HCT116 (cell line): ENCODE data around the gene UBE2E2. TPM values are rescaled to one million over a fixed set of nuclear protein-coding genes. Genes with fewer than 3 reads are reported as not detected.

ENCODE experiments used
- ATAC-seq: fragments of 200-7000 bp; cut with Tn5 transposase; 2 replicates; pipeline ENCODE4 v1.9.1; 2020; ENCODE audit warnings: mild to moderate bottlenecking, moderate library complexity
- BruUV-seq: library from RNA; stranded (reverse); fragments of 400-500 nt; replicated peaks from 2 replicates; lab custom pipeline; 2021; lab: Mats Ljungman, UMichigan
- CTCF ChIA-PET: fragments of 300-600 bp; sonication (Branson Sonifier 250); formaldehyde crosslinking; loops from one replicate; lab custom pipeline; 2021; ENCODE audit warnings: antibody characterized with exemption; lab: Charles Lee
- POLR2A ChIA-PET: fragments of 300-600, 350-600 bp; sonication (Branson Sonifier 250); formaldehyde crosslinking; loops from one replicate; lab custom pipeline; 2021; ENCODE audit warnings: antibody characterized with exemption; lab: Charles Lee
- RAD21 ChIA-PET, 2 experiments: fragments of 300-600 bp; sonication (Branson Sonifier 250); formaldehyde crosslinking; loops; one replicate each; lab custom pipeline; 2023; ENCODE audit warnings: low total read pairs in 2 of 2; ENCODE audit not compliant: uncharacterized antibody in 2 of 2, unreplicated experiment in 2 of 2, low non-redundant PET in 1 of 2; lab: Charles Lee
- DNase-seq: peaks from one replicate; pipeline ENCODE4 v3.0.0-alpha.2; 2010; ENCODE audit warnings: low read depth, low spot score
- H2AFZ ChIP-seq: fragments of 200-600 bp; shearing (Covaris generic), sonication (generic); 2 replicates; pipeline ENCODE4 v1.6.1; 2017; ENCODE audit warnings: low read depth, mixed run types, mixed read lengths, antibody characterized with exemption, low read length; ENCODE audit not compliant: poor library complexity, severe bottlenecking
- H3K27ac ChIP-seq: 2 replicates; pipeline ENCODE4 v1.5.1; 2012; ENCODE audit warnings: low read depth, low read length
- H3K27me3 ChIP-seq: fragments of 200-600 bp; sonication (generic); 2 replicates; pipeline ENCODE4 v1.6.1; 2016; ENCODE audit warnings: mixed run types, low read length, mixed read lengths; ENCODE audit not compliant: insufficient read depth
- H3K36me3 ChIP-seq, 2 experiments: fragments of 200-500 bp in 1 of 2; fragments of 200-600 bp in 1 of 2; sonication (Bioruptor generic) in 1 of 2; sonication (generic) in 1 of 2; 2 replicates each; pipeline versions ENCODE4 v1.5.1 to v1.6.1; 2014 to 2016; ENCODE audit warnings: low read length in 2 of 2, inconsistent platforms in 1 of 2, mixed read lengths in 1 of 2, mixed run types in 1 of 2; ENCODE audit not compliant: insufficient read depth in 2 of 2, control insufficient read depth in 1 of 2
- H3K4me1 ChIP-seq, 2 experiments: fragments of 200-600 bp in 1 of 2; sonication (generic) in 1 of 2; 2 replicates each; pipeline versions ENCODE4 v1.5.1 to v1.6.1; 2012 to 2017; ENCODE audit warnings: low read length in 2 of 2, inconsistent platforms in 1 of 2, mild to moderate bottlenecking in 1 of 2, mixed read lengths in 1 of 2, mixed run types in 1 of 2, moderate library complexity in 1 of 2; ENCODE audit not compliant: insufficient read depth in 2 of 2, control insufficient read depth in 1 of 2
- H3K4me2 ChIP-seq: fragments of 200-600 bp; sonication (generic); 2 replicates; pipeline ENCODE4 v1.6.1; 2017; ENCODE audit warnings: mixed run types, low read length, mixed read lengths
- H3K4me3 ChIP-seq, 2 experiments: fragments of 200-600 bp in 1 of 2; sonication (generic) in 1 of 2; replicated peaks in 1 of 2; 2 replicates each; pipeline ENCODE4 v1.5.1; 2011 to 2016; ENCODE audit warnings: low read length in 2 of 2, control low read depth in 1 of 2, low read depth in 1 of 2, mild to moderate bottlenecking in 1 of 2, mixed read lengths in 1 of 2, mixed run types in 1 of 2
- H3K79me2 ChIP-seq: fragments of 200-600 bp; sonication (generic); 2 replicates; pipeline ENCODE4 v1.6.1; 2017; ENCODE audit warnings: mild to moderate bottlenecking, mixed run types, low read length, moderate library complexity, mixed read lengths; ENCODE audit not compliant: insufficient read depth
- H3K9ac ChIP-seq: fragments of 200-600 bp; sonication (generic); 2 replicates; pipeline ENCODE4 v1.6.1; 2016; ENCODE audit warnings: low read length, mixed read lengths
- H3K9me2 ChIP-seq: fragments of 200-600 bp; sonication (generic), shearing (Covaris generic); 2 replicates; pipeline ENCODE4 v1.6.1; 2017; ENCODE audit warnings: mixed run types, mild to moderate bottlenecking, moderate library complexity; ENCODE audit not compliant: insufficient read depth
- H3K9me3 ChIP-seq, 2 experiments: fragments of 200-500 bp in 1 of 2; fragments of 200-600 bp in 1 of 2; sonication (Bioruptor generic) in 1 of 2; sonication (generic) in 1 of 2; 2 replicates each; pipeline ENCODE4 v1.6.1; 2014 to 2017; ENCODE audit warnings: low read length in 2 of 2, mixed read lengths in 2 of 2, inconsistent platforms in 1 of 2, low read depth in 1 of 2, mild to moderate bottlenecking in 1 of 2, mixed run types in 1 of 2, moderate library complexity in 1 of 2; ENCODE audit not compliant: control insufficient read depth in 1 of 2, insufficient read depth in 1 of 2
- H4K20me1 ChIP-seq: fragments of 200-600 bp; sonication (generic), shearing (Covaris generic); 2 replicates; pipeline ENCODE4 v1.6.1; 2017; ENCODE audit warnings: mixed run types, mild to moderate bottlenecking, moderate library complexity; ENCODE audit not compliant: insufficient read depth
- CBX3 ChIP-seq: IDR thresholded peaks from 2 replicates; pipeline ENCODE4 v1.6.1; 2012; ENCODE audit warnings: low read depth
- CEBPB ChIP-seq: IDR thresholded peaks from 2 replicates; pipeline ENCODE4 v1.6.1; 2012; ENCODE audit warnings: low read depth
- EGR1 ChIP-seq: IDR thresholded peaks from 2 replicates; pipeline ENCODE4 v1.6.1; 2012; ENCODE audit warnings: low read depth
- ELF1 ChIP-seq: IDR thresholded peaks from 2 replicates; pipeline ENCODE4 v1.6.1; 2012; ENCODE audit warnings: low read depth, borderline replicate concordance
- EZH2 ChIP-seq: fragments of 200-600 bp; sonication (generic); IDR thresholded peaks from 2 replicates; pipeline ENCODE4 v1.6.1; 2017; ENCODE audit warnings: antibody characterized with exemption, mixed run types
- EZH2phosphoT487 ChIP-seq: fragments of 200-600 bp; IDR thresholded peaks from 2 replicates; pipeline ENCODE4 v1.6.1; 2018; ENCODE audit warnings: antibody characterized with exemption, borderline replicate concordance
- POLR2A ChIP-seq: IDR thresholded peaks from 2 replicates; pipeline ENCODE4 v1.7.0; 2011; ENCODE audit warnings: borderline replicate concordance; ENCODE audit not compliant: insufficient read depth, insufficient read length; ENCODE audit errors: extremely low read depth
- POLR2AphosphoS5 ChIP-seq: IDR thresholded peaks from 2 replicates; pipeline ENCODE4 v1.6.1; 2011; ENCODE audit warnings: mild to moderate bottlenecking, low read depth, low read length, moderate library complexity
- RAD21 ChIP-seq: IDR thresholded peaks from 2 replicates; pipeline ENCODE4 v1.6.1; 2012; ENCODE audit warnings: low read depth, mild to moderate bottlenecking
- SIN3A ChIP-seq: IDR thresholded peaks from 2 replicates; pipeline ENCODE4 v1.6.1; 2012; ENCODE audit warnings: low read depth
- SP1 ChIP-seq: IDR thresholded peaks from 2 replicates; pipeline ENCODE4 v1.6.1; 2012; ENCODE audit warnings: low read depth
- SRF ChIP-seq: IDR thresholded peaks from 2 replicates; pipeline ENCODE4 v1.6.1; 2012; ENCODE audit warnings: low read depth
- TCF7L2 ChIP-seq: IDR thresholded peaks from 2 replicates; pipeline ENCODE4 v1.7.0; 2011; ENCODE audit warnings: borderline replicate concordance, inconsistent platforms; ENCODE audit not compliant: insufficient read depth, insufficient read length; ENCODE audit errors: extremely low read depth
- ZFX ChIP-seq: fragments of 450-650 bp; IDR thresholded peaks from 2 replicates; pipeline ENCODE4 v1.6.1; 2017
- intact Hi-C: fragments of 100-400 bp; cut with micrococcal nuclease; formaldehyde crosslinking; loops from 2 replicates; pipeline ENCODE4 v1.10.0; 2022
- total RNA-seq: library from RNA; stranded (reverse); gene quantifications from one replicate; pipeline ENCODE4 v1.2.1, GENCODE V29; 2021; ENCODE audit not compliant: unreplicated experiment
- TF ChIP-seq, protein P1 (sequence below): IDR thresholded peaks from 2 replicates; pipeline ENCODE4 v1.6.1; 2012
- TF ChIP-seq, protein P2 (sequence below), 3 experiments: fragments of 200-600 bp in 1 of 3; sonication (generic) in 1 of 3; IDR thresholded peaks in 2 of 3; conservative IDR thresholded peaks in 1 of 3; 2 replicates each; pipeline ENCODE4 v1.5.1; 2012 to 2017; ENCODE audit warnings: low read depth in 2 of 3, low read length in 2 of 3, antibody characterized with exemption in 1 of 3, borderline replicate concordance in 1 of 3, control low read depth in 1 of 3, mild to moderate bottlenecking in 1 of 3, mixed read lengths in 1 of 3, mixed run types in 1 of 3, moderate library complexity in 1 of 3; ENCODE audit not compliant: insufficient read depth in 1 of 3
- TF ChIP-seq, protein P3 (sequence below): IDR thresholded peaks from 2 replicates; pipeline ENCODE4 v1.6.1; 2011; ENCODE audit warnings: mild to moderate bottlenecking, low read length, moderate library complexity; ENCODE audit not compliant: insufficient replicate concordance; ENCODE audit errors: extremely low read depth

Gene UBE2E2
- total RNA-seq, 1 experiment from 2014 or later: 21.4 TPM

GRCh38 chr3:23219117-23219516, 16.0 kb downstream of the UBE2E2 start:
- Histone ChIP-seq H3K9me2 (no peaks in the 10 kb centered on the region), H3K27ac (no peak overlapping the region), H3K36me3 (no peaks in the 10 kb centered on the region), H3K27me3 (peaks cover 7% of the 10 kb centered on the region; the same call in 1 of the 2 replicates), H3K4me2 (no peak overlapping the region), H3K4me3 (no peak overlapping the region), H4K20me1 (0 out of 2 replicates have a peak, but pooled peaks cover 3% of the 10 kb centered on the region), H3K9ac (no peak overlapping the region), H3K9me3 (no peaks in the 10 kb centered on the region), H2AFZ (no peak overlapping the region), H3K79me2 (peaks cover 17% of the 10 kb centered on the region), H3K4me1 (no peaks in the 10 kb centered on the region)
- DNase-seq (no peak), ATAC-seq (no peak)
- CTCF ChIA-PET: no interaction called here
- BruUV-seq: no TSS peak
- RAD21 ChIA-PET: no interaction called here
- POLR2A ChIA-PET: no interaction called here
- intact Hi-C loops: no loop called here
- TF ChIP-seq CEBPB (no peak), ZFX (no peak), POLR2AphosphoS5 (no peak), EZH2phosphoT487 (no peak), CBX3 (no peak), RAD21 (no peak), SRF (no peak), SP1 (no peak)
- TF ChIP-seq, protein P1, sequence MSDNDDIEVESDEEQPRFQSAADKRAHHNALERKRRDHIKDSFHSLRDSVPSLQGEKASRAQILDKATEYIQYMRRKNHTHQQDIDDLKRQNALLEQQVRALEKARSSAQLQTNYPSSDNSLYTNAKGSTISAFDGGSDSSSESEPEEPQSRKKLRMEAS: no peak

DNA sequence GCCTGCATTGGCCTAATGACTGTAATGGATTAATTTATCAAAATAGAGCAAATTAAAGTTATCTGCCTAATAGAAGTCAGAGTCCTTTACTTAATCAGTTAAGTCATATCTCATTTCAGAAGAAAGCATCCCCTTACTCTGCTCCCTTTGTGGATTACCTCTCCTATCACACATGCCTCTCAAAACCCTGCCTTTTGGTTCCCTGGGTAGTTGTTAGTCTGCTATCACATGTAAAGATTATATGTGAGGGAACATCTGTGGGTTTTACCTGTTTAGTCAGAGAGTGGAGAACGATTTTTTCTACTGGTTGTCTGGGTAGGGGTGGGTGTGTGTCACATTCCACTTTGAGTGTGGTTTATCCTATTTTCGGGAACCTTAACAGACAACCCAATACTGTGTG, 16.4 kb downstream of the UBE2E2 start:
- intact Hi-C loops: no loop called here
- ChIA-PET RAD21 (no interaction called here), CTCF (no interaction called here), POLR2A (no interaction called here)
- H3K4me1 ChIP-seq: no peaks in the 10 kb centered on the region
- H3K4me3 ChIP-seq: no peak overlapping the region
- H3K27ac ChIP-seq: no peak overlapping the region
- DNase-seq: no peak
- TF ChIP-seq, protein P1: no peak
- TF ChIP-seq TCF7L2: no peak
- no peak for TF ChIP-seq EGR1
- TF ChIP-seq, protein P2, sequence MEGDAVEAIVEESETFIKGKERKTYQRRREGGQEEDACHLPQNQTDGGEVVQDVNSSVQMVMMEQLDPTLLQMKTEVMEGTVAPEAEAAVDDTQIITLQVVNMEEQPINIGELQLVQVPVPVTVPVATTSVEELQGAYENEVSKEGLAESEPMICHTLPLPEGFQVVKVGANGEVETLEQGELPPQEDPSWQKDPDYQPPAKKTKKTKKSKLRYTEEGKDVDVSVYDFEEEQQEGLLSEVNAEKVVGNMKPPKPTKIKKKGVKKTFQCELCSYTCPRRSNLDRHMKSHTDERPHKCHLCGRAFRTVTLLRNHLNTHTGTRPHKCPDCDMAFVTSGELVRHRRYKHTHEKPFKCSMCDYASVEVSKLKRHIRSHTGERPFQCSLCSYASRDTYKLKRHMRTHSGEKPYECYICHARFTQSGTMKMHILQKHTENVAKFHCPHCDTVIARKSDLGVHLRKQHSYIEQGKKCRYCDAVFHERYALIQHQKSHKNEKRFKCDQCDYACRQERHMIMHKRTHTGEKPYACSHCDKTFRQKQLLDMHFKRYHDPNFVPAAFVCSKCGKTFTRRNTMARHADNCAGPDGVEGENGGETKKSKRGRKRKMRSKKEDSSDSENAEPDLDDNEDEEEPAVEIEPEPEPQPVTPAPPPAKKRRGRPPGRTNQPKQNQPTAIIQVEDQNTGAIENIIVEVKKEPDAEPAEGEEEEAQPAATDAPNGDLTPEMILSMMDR (IDR thresholded peaks at IDR 0.05 in 2 of 3, conservative IDR thresholded peaks at IDR 0.05 in 1 of 3; ENCODE audit: borderline replicate concordance in 1 of 3, insufficient read depth in 1 of 3, low read depth in 2 of 3, low read length in 2 of 3): no peak
- no peak for TF ChIP-seq EZH2
- TF ChIP-seq POLR2A: no peak
- no peak for TF ChIP-seq ELF1
- TF ChIP-seq CEBPB: no peak
- TF ChIP-seq, protein P3, sequence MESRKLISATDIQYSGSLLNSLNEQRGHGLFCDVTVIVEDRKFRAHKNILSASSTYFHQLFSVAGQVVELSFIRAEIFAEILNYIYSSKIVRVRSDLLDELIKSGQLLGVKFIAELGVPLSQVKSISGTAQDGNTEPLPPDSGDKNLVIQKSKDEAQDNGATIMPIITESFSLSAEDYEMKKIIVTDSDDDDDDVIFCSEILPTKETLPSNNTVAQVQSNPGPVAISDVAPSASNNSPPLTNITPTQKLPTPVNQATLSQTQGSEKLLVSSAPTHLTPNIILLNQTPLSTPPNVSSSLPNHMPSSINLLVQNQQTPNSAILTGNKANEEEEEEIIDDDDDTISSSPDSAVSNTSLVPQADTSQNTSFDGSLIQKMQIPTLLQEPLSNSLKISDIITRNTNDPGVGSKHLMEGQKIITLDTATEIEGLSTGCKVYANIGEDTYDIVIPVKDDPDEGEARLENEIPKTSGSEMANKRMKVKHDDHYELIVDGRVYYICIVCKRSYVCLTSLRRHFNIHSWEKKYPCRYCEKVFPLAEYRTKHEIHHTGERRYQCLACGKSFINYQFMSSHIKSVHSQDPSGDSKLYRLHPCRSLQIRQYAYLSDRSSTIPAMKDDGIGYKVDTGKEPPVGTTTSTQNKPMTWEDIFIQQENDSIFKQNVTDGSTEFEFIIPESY: no peak
- no peak for TF ChIP-seq SRF
- no peak for TF ChIP-seq SIN3A
- no peak for TF ChIP-seq POLR2AphosphoS5
- H3K9me2 ChIP-seq: no peaks in the 10 kb centered on the region
- BruUV-seq: no TSS peak
- peaks cover 7% of the 10 kb centered on the region; the same call in 1 of the 2 replicates for H3K27me3 ChIP-seq
- no peak overlapping the region for H3K9ac ChIP-seq
- H3K4me2 ChIP-seq: no peak overlapping the region
- H2AFZ ChIP-seq: no peak overlapping the region
- H3K79me2 ChIP-seq: peaks cover 17% of the 10 kb centered on the region
- 0 out of 2 replicates have a peak, but pooled peaks cover 3% of the 10 kb centered on the region for H4K20me1 ChIP-seq
- no peaks in the 10 kb centered on the region for H3K36me3 ChIP-seq
- H3K9me3 ChIP-seq: no peaks in the 10 kb centered on the region
- ATAC-seq: no peak
